ENCODE data around the gene CLCN5.

The CLCN5 gene

GRCh38 chrX:49922291-49923241 lies at the start of gene CLCN5:
Gene CLCN5 (plus strand): TSS chrX:49922596. CDS start chrX:49925299, 2,703 bp downstream.
- peak; percentile 86 for DNase-seq (ENCODE audit: low read depth)

- DNase-seq (ENCODE audit: low read depth) = no peak
Measured at GRCh38 chrX:49876750-49877149, 45.6 kb upstream of the CLCN5 start.

- no peak for DNase-seq (ENCODE audit: low read depth)
Measured at GRCh38 chrX:49877397-49878101, 44.8 kb upstream of the CLCN5 start.

DNA sequence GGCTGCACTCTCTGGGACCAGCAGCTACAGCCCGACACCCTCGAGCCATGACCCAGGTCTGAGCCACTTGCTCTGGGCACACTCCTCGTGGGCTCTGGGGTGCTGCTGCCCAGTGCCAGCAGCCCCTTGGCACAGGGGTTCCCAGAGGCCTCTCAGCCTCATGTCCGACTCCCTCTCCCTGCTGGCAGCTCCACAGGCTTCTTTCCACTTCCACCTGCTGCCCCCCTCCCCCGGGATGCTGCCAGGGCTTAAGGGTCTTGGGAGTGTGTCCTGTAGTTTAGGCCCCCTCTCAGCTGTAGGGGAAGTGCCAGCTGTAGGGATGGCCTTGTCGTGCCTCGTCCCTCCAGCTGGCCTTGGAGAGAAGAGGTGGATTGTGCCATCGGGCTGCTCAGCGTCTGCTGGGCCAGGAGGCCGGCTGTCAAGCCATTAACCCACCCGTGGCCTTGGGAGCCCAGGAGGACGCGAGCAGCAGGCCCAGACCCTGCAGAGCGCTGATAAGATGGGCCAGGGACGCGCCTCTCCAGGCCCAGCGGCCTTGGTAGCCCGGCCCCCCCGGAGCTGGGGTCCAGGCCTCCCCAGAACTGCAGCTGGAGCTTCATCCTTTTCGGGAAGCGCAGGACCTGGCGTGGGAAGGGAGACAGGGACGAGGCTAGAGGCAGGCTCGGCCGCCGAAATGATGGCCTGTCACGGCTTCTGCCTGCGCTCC lies 44.1 kb upstream of the CLCN5 start:
- no peak for DNase-seq (ENCODE audit: low read depth)

DNA sequence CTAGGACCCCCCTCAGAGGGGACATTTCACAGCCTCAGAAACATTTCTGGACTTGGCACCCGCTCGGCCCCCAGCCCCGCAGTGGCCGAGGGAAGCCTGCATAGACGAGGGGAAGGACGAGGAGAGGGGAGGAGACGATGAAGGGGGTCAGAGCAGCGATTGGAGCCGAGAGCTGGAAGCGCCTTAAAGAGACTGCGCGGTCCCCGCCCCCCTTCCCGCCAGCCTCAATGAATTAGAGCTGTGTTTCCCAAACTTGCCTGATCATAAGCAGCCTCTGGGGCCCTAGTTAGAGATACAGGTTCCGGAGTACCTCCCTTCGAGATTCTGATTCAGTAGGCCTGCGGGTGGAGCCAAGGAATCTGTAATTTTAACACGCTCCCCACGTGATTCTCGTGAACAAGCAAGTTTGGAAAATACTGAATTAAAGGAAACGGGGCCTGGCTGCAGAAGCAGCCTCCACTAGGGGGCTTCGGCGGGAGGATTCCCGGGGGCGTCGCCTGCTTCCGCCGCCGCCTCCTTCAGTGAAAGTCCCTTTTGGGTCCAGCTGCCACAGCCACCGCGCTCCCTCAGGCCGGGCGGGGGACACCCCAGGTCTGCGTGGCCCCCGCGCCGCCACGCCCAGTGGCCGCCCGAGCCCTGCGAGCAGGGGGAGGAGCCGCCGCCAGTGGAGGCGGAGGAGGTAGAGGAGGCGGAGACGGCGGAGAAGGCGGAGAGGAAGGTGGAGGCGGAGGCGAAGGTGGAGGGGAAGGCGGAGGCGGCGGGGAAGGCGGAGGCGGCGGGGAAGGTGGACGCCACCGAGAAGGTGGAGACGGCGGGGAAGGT lies 43.4 kb upstream of the CLCN5 start, which contains the start of gene USP27X:
USP27X (plus strand) TSS at position 651 of the 822 bp plus-strand sequence. CDS start 824 bp downstream, outside the sequence.
- DNase-seq (ENCODE audit: low read depth) = peak; percentile 70

- no peak for DNase-seq (ENCODE audit: low read depth)
Measured at GRCh38 chrX:49879656-49880277, 42.6 kb upstream of the CLCN5 start.

DNA sequence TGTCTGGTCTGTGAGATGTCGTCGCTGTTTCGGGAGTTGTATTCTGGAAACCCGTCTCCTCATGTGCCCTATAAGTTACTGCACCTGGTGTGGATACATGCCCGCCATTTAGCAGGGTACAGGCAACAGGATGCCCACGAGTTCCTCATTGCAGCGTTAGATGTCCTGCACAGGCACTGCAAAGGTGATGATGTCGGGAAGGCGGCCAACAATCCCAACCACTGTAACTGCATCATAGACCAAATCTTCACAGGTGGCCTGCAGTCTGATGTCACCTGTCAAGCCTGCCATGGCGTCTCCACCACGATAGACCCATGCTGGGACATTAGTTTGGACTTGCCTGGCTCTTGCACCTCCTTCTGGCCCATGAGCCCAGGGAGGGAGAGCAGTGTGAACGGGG lies 41.7 kb upstream of the CLCN5 start:
- no peak for DNase-seq (ENCODE audit: low read depth)

DNA sequence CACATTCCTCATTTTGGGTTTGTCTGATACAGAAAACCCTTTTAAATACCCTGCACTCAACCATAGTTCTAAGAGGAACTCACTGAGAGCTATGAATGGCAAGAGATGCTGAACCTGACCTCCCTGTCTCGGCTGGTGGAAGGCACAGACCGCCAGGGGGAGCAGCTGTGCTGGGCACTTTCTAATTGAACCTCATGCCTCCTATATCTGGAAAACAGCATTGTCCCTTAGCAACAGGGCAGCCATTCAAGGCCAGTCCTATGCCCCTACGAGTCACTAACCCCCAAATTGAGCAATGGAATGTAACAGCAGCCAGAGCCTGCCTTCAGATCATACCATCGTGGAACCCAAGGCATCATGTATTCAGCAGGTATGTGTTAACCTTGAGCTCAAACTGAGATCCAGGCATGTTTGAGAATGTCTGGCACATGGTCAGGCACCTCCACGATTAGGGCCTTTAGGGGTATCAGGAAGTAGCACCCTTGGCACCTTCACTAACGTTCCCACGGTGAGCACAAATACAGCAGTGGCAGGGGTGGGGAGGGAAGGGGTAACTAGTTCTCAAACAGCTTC lies 38.0 kb upstream of the CLCN5 start:
- DNase-seq (ENCODE audit: low read depth) = peak; percentile 45

DNA sequence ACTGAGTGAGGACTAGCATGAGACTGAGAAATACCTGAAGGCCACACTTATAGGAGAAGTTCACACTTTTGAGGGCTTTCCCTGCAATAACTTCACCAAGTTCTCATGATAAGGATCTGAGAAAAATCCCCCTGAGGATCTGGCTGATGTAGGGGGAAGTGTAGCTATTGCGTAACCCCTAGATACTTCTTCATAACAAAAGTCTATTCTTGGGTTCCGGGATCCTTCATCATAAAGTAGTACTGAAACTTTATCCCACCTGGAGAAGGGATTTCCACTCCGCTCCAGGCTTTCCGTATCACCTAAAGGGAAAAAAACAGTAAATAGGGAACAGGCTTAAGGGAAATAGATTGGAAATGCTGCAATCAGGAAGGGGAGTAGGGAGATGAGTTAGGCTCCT lies 29.9 kb upstream of the CLCN5 start:
- no peak for DNase-seq (ENCODE audit: low read depth)

DNA sequence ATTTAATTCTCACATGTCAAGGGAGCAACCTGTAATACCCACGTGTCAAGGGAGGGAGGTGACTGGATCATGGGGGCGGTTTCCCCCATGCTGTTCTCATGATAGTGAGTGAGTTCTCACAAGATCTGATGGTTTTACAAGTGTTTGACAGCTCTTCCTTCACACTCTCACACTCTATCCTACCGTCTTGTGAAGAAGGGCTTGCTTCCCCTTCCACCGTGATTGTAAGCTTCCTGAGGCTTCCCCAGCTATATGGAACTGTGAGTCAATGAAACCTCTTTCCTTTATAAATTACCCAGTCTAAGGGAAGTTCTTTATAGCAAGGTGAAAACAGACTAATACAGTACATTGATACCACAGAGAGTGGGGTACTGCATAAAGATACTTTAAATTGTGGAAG lies 25.4 kb upstream of the CLCN5 start:
- DNase-seq (ENCODE audit: low read depth) = no peak

DNA sequence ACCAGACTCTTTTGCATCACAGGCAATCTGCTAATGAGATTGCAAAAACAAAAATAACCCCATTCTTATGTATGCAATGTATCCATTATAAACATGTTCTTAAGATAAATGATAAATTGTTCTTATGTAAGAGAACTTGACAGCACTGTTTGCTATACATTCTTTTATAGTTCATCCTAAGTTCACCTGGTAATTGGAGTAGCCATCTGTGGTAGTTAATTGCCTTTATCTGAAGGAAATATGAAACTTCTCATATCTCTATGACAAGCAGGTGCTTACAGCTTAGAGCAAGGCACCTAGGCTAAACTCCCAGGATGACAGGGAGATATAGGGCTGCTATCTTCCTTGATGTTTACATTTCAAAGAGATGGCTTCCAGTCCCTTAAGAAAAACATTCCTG lies 21.3 kb upstream of the CLCN5 start:
- no peak for DNase-seq (ENCODE audit: low read depth)

- DNase-seq (ENCODE audit: low read depth) = no peak
Measured at GRCh38 chrX:49910344-49910743, 12.1 kb upstream of the CLCN5 start.

GRCh38 chrX:49912086-49912485 lies 10.3 kb upstream of the CLCN5 start:
- no peak for DNase-seq (ENCODE audit: low read depth)

- DNase-seq (ENCODE audit: low read depth) = no peak
Measured at GRCh38 chrX:49912861-49913260, 9.5 kb upstream of the CLCN5 start.

GRCh38 chrX:49915361-49916222 lies 6.8 kb upstream of the CLCN5 start:
- peak; percentile 24 for DNase-seq (ENCODE audit: low read depth)

- DNase-seq (ENCODE audit: low read depth) = peak; percentile 6
Measured at GRCh38 chrX:49919617-49920016, 2.8 kb upstream of the CLCN5 start.

- DNase-seq (ENCODE audit: low read depth) = no peak
Measured at GRCh38 chrX:49921109-49921508, 1.3 kb upstream of the CLCN5 start.

DNA sequence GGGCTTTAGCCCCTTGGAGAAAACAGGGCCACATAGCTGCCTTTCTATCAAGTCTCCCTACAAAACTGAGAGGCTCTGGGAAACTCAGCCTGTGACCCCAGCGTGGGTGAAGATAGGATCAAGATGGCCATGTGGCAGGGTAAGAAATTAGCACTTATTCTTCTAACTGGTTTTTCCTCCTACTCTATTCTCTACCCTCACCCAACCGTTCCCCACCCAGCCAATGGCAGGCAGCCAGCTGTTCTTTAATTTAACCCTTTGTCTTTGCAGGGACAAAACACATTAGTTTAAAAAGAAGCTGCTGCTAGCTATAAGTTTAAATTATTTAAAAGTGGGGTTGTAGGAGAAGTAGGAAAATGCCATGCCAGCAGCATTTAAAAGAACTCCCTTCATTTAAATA lies 2.8 kb downstream of the CLCN5 start:
- no peak for DNase-seq (ENCODE audit: low read depth)

DNA sequence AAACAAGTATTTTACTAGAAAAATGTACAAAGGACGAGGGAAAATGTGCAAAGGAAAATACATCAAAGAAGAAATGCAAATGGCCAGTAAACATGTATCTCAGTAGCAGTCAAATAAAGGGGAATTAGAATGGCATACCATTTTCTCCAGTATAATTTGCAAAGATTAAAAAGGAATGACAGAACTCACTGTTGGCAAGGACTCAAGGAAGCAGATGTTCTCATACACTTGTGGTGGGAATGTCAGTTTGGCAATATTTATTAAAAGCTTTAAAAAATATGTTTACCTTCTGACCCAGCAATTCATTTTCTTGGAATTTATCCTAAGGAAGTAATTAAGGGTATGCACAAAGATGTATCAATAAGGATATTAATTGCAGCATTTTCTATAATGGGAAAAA lies 7.6 kb downstream of the CLCN5 start:
- no peak for DNase-seq (ENCODE audit: low read depth)

- no peak for DNase-seq (ENCODE audit: low read depth)
Measured at GRCh38 chrX:49932791-49933190, 10.4 kb downstream of the CLCN5 start.
